NK-92 treated with Interleukin-12 subunit alpha and Interleukin-12 subunit beta, amount 100 ng/mL, for 24 hours (cell line): ENCODE data around the gene ISM1.

Source experiments
- DNase-seq: peaks from one replicate; lab custom pipeline; 2025; lab: John Stamatoyannopoulos, UW

ISM1 gene

DNA sequence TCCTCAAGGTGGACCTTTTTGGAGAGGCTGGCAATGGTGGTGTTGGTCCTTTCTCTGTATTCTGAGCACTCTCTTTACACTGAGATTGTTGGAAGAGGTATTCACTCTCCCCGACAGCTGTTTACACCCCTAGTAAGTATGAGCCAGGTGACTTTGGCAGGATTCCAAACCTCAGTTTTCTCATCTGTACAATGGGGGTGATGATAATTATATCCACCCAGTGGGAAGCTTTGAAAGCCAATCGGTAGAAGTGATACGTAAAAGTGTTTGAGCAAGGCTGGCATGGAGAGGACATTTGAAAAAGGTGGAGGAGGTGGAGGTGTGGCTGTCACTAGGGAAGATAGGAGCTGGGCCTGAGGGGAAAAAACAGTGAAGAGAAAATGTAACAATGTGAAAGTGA, 35.5 kb downstream of the ISM1 start:
- DNase-seq = no peak

DNA sequence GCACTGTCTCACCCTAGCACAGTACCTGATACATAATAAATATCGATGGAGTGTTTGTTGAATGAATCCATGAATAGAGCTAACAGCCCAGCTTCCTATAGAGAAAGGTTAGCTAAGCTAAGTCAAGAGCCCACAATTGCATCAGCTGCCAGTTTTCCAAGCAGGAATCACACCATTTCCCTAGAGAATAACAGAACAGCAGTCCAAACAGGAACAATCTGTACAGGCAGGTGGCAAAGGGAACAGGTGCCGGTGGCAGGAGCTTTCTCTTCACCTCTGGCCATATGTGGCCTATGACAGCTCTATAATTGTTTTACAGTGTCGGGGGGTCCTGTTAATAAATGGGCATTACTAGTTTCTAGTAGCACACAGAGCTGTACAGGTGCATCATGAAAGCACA, 38.8 kb downstream of the ISM1 start:
- DNase-seq = no peak

DNA sequence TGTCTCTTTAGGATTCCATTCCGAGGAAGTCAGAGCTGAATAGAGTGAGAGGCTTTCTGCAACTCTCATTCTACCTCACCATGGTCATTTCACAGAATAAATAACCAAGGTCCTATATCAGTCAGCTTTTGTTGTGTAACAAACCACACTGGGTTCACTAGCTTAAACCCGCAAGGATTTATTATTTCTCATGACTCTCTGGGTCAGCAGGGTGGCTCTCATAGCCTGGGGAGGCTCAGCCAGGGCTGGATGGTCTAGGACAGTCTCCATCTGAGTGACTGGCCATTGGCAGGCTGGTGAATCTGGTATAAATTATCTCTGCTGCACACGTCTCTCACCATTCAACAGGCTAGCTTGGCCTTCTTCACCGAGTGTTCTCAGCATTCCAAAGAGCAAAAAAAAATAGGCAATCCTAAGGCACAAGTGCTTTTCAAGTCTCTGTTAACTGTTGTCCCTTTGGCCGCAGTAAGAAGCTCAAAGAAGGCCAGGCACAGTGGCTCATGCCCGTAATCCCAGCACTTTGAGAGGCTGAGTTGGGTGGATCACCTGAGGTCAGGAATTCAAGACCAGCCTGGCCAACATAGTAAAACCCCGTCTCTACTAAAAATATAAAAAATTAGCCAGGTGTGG, 39.7 kb downstream of the ISM1 start:
- DNase-seq = no peak

DNA sequence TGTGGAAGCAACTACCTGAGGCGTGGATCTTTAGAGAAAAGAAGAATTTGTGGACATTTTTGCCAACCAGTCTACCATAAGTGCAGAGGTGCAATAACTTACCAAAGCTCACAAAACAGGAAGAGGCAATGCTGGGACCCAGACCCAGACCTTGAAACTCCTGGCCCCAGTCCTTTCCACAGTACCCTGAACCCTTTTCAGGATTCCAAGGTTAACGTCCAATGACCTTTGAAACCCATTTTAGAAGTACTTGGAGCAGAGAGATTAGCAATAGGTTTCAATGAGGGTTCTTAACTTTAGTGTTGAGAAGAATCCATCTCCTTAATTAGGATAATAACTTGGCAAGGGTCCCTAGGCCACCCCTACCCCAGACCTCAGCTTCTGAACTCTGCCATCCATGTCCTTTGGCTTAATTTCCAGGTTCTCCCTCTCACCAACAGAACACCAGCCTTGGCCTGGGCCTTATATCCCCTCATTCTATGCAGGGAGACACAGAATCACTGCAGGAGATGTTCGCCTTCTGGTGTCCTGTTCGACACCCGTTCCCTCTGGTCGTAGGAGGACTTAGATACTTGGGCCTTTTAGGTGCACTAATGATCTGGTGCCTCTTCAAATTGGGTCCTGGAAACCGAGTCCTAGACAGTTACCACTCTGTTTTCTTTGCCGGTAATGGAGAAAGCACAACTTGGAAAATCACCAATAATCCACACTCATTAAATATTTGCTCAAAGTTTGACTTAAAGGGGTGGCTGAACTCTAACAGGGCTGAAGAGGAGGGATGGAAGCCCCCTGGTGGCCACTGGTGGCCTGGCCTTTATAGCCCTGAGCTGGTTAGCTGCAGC, 40.6 kb downstream of the ISM1 start:
- peak; percentile 27 for DNase-seq

DNA sequence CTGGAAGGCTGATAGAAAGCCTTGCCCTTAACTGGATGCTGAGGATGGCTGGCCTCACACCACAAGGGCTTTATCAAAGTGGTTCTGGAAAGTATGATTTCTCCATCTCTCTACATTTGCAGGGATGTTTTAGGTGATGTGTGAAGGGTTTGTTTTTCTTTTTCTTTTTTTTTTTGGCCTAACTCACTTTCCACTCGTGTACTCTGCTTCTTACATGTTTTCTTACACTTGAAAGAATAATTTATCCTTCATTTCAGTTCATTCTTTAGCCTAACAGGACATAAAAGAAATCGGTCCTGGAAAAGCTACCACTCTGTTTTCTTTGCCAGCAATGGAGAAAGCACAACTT, 41.2 kb downstream of the ISM1 start:
- DNase-seq = no peak

DNA sequence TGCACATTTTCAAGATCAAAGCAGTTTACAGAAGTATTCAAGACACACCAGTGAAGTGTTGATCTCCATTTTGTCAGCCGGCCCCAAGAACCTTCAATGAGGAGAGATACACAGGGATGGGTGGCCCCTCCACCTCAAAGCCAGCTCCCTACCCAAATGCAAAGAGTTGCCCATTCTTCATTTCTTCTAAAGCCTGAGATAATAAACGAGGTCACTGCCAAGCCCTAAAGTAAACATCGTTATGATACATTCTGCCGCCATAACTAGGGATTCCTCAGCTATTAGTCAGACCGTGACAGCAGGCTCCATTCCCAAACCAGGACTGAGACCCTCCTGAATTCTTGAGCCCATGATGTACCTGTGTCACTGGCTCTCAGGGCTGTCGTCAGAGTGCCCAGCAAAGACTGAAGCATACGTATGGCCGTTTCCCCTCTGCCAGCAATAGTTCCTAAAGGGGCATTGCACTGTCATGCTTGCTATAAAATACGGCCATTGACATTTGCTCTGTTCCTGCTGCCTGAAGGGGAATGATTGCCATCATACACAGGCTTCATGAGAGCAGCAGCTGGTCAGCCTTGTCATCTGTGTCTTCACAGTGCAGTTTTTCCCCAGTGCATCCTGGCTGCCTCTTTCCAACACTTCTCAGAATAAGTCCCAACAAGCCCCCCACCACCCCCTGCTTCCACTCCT, 41.7 kb downstream of the ISM1 start:
- DNase-seq = no peak

DNA sequence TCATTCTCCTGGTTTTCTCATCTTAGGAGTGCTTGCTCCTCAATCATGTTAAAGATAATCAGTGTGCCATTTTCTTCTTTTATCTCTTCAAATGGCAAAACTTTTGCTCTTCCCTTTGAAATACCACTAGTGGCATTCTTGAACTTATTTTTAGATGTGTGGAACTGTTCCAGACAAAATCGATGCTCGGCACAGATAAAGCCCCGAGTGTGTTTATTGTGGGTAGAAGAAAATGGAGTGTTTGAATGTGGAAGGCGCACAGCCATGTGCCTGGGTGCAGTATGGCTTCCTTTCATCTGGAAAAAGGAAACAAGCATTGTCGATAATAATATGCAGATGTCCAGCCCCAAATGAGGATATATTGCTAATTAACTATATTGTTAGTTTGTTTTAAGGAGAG, 42.4 kb downstream of the ISM1 start:
- DNase-seq = no peak

DNA sequence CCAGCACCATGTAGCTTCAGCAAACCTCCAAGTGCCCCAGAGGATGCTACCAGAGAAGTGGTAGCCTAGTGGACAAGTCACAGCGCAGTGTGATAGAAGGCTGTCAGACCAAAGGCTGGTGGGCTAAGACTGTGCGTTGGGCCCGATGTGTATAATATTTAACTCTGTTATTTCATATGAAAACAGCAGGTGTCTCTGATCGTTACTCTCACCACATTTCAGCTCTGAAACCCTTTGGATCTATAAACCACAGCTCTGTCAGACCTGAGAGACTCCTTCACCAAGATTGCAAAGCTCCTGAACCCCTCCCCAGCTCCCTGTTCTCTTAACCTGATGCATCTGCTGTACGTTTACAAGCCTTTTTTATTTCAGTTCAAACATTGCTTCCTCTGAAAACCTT, 43.8 kb downstream of the ISM1 start:
- no peak for DNase-seq

DNA sequence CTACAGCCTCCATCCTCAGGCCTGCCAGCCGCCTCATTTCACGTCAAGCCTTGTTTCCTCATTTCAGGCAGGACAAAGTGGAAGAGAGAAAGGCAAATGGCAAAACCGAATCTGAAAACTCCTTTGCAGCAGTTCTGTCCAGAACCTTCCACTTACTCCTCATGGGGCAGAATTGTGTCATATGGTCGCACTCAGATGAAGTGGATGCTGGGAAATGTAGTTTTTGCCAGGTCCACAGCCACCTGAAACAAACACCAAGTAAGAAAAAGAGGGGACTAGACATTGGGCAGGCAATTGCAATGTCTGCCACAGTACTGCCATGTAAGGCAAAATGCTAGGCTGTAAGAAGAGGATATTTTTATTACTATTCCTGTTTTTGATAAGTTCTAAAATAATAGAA, 44.9 kb downstream of the ISM1 start:
- no peak for DNase-seq

DNA sequence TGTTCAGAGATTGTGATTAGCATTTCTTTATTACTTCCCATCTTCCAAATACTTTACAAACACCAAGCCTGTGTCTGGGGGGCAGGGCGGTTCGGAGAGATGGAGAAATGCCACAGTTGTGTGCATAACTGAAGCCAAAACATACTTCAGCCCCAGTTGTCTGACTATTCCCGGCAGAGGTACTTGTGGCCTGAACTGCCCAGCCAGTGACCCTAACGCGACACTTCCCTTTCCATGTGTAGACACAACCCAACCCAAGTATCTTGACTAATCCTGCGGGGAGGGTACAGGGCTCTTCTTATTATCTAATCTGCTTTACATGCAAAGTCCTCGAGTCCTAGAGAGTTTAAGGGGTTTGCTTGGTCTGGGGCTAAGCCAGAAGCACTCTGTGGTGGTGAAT, 46.2 kb downstream of the ISM1 start:
- no peak for DNase-seq

DNA sequence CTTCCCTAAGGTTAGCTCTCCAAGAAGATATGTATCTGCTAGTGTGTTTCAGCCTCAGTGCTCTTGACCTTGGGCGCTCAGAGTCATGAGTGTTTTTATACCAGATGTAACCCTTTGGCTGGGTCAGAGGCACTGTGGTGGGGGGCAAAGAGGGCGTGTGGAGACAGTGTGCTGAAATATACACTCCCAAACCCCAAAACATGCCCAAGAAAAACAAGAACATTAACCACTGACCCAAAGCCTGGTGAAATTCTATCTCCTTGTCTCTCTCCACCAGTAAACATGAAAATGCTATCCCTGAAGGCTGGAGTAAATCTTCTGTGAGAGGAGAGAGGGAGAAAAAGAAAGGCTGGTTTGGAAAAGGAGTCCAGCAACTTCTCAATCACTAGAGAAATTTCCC, 47.9 kb downstream of the ISM1 start:
- DNase-seq = no peak

DNA sequence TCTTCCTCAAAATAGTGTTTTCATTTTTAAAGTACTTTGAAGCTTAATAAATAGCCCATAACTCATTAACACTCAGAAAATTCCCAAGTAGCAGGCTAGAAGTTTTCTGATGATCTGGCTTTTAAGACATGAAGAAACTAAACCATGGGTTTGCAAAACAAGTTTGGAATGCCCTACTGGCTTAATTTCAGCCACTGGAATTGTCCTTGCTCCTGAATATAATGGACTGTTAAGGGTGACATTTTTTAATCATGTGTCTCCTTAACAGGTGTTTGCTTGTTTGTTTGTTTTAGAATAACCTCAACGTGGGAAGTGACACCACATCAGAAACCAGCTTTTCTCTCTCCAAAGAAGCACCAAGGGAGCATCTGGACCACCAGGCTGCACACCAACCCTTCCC, 49.1 kb downstream of the ISM1 start:
- DNase-seq = no peak

DNA sequence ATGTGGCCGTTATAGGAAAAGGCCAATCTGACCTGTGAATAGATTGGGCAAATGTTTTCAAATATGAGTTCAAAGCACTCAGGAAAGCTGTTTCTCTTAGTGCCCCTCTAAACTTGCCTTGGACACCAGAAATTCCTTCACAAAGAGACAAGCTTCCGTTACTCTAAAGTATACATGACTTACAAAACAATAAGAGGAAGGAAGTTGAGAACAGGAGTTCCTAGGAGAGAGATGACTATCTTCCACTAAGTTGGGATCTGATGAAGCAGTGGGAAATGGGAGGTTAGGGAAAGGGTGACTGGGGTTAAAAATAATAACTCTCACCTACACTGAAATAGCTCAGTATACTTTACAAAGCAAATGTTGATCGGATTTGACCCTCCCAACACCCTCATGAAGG, 50.0 kb downstream of the ISM1 start:
- no peak for DNase-seq

DNA sequence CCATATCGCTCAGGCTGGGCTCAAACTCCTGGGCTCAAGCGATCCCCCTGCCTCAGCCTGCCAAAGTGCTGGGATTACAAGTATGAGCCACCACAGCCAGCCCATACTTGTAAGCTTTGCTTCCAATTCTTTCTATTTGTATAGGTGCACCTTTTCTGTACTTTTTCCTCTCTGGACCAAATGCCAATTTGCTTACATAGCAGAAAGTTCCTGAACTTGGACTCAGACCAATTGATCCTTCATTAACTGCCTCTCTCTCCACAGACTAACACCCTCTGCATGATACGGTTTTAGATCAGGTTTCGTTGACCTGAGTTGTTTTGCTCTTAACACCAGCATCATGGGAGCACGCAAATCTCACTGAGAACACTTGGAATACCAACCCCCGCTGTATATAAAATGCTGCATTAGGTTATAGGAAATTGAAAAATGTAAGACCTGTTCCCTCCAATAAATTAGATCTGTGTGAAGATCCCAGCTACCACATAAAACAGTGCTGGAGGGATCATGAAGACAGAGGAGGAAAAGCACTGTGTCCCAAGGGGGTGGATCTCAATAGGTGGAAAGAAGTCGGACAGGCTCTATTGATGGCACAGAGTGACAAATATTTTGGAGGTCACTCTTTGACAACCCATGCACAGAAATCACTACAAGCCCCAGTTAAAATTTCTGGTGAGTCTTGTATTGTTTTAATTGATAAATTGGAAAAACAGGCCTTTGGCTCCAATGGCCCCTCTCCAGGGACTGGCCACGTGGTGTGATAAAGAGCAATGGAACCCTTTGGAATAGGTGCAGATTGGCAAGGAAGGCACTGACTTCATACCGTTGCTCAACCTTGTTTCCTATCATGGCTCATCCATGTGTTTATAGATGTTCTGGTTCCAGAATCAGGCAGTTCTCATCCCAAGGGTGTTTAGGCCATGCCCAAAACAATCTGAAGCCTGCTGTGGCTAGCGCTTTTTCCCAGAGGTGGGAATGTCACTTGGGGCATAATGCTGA, 51.2 kb downstream of the ISM1 start:
- DNase-seq = no peak

DNA sequence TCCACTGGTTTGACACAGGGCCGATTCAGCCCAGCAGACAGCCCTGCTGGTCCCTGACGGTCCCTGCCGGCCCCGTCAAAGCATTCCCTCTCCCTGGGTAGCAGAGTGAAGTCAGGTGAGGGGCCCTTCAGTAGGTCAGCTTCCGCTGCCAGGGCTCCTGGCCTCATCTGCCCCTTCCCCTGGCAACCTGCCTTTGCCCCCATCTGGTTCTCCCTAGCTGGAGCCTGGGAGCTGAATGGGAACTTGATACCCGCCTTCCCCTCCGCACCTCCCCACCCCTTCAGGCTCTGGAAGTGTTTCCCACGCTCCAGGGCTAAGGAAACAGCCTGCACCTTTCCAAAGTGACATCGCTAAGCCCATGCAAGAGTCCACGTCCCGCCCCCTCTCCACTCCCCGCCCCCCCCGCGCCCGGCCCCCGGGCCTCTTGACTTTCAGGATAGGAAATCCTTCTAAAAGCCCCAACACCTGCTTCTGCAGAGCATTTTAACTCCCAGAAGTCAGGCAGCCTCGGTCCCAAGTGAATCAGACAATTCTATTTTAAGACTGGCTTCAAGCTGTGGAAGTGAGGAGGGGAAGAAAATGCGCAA, 53.3 kb downstream of the ISM1 start:
- DNase-seq = no peak

DNA sequence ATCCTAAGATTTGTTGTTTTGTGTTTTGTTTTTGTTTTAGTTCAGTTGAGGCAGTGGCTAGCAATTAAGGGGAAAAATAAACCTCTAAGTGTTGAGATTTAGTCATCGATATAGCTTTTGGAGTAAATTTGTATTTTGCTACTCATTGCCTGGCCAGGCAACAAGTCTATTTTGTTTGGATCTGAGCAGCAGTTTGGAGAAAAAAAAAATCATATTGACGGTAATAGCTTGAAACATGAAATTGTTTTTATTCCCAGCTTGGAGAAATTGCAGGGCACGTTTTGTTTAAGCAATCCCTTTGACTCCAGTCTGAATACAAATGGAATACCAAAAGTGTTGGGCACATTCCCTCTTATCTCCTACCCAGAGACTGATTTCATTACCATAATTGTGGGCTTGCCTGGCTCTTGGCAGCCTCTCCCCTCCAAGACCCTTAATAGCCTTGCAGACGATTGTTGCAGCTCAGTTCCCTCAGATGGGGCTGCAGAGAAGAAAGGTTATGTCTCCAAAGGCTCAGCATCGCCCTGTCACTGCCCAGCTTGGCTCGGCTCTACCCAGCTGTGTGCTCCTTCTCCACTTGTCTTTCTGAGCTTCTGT, 56.0 kb downstream of the ISM1 start:
- no peak for DNase-seq

DNA sequence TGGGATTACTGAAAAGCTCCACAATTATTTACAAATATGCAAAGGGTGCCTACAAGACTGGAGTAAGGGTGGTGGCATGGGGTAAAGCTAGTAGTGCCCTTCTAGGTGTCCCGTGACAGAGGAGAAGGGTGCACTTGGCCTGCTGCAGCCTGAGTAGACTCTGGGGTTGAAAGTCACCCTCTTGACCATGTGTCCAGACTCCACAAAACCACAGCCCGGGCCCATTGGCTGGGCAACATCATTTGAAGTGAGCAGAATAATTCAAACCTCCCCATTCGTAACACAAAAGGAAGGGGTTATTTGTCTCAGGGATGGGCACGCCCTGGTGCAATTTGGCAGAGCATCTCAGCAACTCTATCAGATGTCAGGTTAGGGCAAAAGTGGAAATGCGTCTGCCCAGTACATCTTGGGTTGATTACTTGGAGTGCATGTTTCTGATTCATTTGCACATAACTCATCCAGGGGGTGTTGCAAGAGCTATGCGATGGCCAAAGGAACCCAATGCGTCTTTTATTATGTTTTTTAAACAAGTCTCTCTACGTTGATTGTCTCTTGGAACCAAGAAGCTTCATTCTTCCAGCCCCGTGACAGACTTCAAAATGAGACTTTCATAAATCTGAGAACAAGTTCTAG, 56.7 kb downstream of the ISM1 start:
- DNase-seq = no peak

DNA sequence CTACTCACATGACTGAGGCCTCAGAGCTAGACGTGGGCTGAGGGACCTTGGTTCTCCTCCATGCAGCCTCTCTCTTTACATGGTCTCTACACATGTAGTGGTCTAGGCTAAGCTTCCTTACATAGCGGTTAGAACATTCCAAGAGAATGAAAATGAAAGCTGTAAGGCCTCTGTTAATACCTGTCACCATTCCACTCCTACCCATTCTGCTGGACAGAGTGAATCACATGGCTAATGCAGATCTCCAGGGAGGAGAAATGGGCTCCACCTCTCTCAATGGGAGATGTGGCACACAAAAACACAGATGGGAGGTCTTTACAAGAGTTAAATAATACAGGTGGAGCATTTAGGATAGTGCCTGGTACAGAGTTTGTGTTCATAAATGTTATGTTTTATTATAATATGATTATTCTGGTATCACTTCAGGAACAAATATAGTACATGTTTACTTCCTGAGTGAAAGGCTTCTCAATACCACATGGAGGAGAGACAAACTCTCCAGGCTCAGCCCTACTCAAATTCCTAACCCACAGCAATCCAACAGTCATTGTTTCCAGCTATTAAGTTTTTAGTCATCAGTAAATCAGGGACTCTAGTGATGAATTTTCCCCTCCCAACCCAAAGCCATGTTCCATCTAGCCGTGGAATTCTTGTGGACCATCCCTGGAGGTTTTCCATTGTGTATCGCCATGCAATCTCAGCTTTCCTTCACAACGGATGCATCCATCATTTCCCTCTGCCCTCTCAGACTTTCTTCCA, 57.9 kb downstream of the ISM1 start:
- no peak for DNase-seq

DNA sequence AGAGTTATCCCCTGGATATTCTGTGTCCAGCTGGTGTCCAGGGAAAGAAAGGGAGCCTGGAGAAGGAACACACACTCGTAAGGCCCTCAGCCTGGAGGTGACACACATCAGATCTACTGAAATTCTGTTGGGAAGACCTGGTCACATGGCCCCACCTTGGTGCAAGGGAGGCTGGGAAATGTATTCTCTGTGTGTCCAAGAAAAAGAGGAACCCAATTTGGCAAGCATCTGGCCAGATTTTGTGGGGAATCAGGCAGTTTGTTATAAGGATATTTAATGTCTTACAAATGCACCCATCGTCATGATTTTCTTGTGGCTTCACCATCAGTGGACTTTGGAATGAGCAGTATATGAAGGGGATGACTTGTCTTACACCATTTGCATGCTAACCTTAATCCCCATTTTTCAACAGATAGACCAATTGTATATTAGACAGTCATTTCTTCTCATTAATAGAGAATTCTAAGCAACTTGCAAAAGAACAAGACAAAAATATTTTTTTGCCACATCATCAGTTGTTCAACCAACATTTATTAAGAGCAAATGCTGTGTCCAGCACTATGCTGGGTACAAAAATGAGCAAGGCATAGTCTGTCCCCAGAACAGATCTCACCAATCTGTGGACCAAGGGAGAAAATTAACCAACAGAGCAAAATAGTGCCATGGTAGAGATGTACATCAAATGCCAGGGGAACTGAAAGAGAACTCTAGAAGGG, 59.7 kb downstream of the ISM1 start:
- no peak for DNase-seq
